ENCODE measurements around the gene REEP5. TPM values are rescaled to one million over a fixed set of nuclear protein-coding genes. Genes with fewer than 3 reads are reported as not detected.
"Not testable (repeated sequence)": the region's sequence is repeated elsewhere in the genome, so short reads cannot be mapped to it uniquely, and the experiment has no call there.

REEP5 gene
- total RNA-seq, 4 donors from 2014 or later: 25.5 to 60.8 (median 36.1) TPM

GRCh38 chr5:112960863-112961504 lies 39.0 kb upstream of the REEP5 start:
- Histone ChIP-seq H3K9me3 (no peaks in the 10 kb centered on the region), H3K4me3 (no peak overlapping the region), H3K27ac (no peak overlapping the region), H3K36me3 (no peaks in the 10 kb centered on the region), H3K4me1 (peaks cover 4 to 40% (median 20%) of the 10 kb centered on the region in 3 donors), H3K27me3 (peaks cover 0 to 5% (median 0%) of the 10 kb centered on the region in 4 donors)
- 84 to 92% methylated on average over 6 of the region's 6 CpGs for WGBS, 2 donors
- no peak for TF ChIP-seq POLR2A (IDR thresholded peaks at IDR 0.05)
- TF ChIP-seq, protein P1, sequence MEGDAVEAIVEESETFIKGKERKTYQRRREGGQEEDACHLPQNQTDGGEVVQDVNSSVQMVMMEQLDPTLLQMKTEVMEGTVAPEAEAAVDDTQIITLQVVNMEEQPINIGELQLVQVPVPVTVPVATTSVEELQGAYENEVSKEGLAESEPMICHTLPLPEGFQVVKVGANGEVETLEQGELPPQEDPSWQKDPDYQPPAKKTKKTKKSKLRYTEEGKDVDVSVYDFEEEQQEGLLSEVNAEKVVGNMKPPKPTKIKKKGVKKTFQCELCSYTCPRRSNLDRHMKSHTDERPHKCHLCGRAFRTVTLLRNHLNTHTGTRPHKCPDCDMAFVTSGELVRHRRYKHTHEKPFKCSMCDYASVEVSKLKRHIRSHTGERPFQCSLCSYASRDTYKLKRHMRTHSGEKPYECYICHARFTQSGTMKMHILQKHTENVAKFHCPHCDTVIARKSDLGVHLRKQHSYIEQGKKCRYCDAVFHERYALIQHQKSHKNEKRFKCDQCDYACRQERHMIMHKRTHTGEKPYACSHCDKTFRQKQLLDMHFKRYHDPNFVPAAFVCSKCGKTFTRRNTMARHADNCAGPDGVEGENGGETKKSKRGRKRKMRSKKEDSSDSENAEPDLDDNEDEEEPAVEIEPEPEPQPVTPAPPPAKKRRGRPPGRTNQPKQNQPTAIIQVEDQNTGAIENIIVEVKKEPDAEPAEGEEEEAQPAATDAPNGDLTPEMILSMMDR (IDR thresholded peaks at IDR 0.05): no peak
- intact Hi-C loops (cut with DNase I): no loop called here
- DNase-seq: no peak

DNA sequence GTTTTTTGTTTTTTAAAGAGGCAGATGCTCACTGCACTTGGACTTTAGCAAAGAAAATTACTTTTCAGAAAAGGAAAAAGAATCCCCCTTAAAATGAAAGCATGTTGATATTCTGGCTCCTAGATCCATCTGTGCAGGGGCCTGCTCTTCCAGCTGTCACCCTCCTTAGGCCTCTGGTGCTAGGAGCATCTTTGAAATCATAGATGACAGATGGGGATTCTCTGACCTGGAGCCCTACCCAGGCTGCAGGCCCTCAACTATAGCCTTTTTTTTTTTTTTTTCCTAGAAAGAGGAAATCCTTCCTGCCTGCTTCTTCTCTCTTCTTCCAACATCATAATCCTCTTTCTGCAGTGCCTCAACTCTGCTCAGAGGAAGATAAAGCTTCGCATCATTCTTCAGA lies 38.3 kb upstream of the REEP5 start:
- no peaks in the 10 kb centered on the region for H3K36me3 ChIP-seq
- 88 to 94% methylated on average over 1 of the region's 1 CpG for WGBS, 2 donors
- H3K4me3 ChIP-seq: no peak overlapping the region
- no peaks in the 10 kb centered on the region for H3K27me3 ChIP-seq
- TF ChIP-seq, protein P1 (IDR thresholded peaks at IDR 0.05): no peak
- TF ChIP-seq POLR2A (IDR thresholded peaks at IDR 0.05): no peak
- intact Hi-C loops (cut with DNase I): no loop called here
- no peaks in the 10 kb centered on the region for H3K9me3 ChIP-seq
- H3K27ac ChIP-seq: no peak overlapping the region
- DNase-seq: no peak
- peaks cover 4 to 40% (median 20%) of the 10 kb centered on the region in 3 donors for H3K4me1 ChIP-seq

GRCh38 chr5:112959872-112960271 lies 37.8 kb upstream of the REEP5 start:
- intact Hi-C loops (cut with DNase I); H3K4me3 ChIP-seq; H3K27ac ChIP-seq; H3K36me3 ChIP-seq; DNase-seq; H3K9me3 ChIP-seq; H3K27me3 ChIP-seq: not testable (repeated sequence)
- peaks cover 4 to 40% (median 20%) of the 10 kb centered on the region in 3 donors for H3K4me1 ChIP-seq
- WGBS, 2 donors: 57 to 68% methylated on average over 7 to 8 of the region's 8 CpGs

GRCh38 chr5:112958093-112959088 lies 36.4 kb upstream of the REEP5 start:
- intact Hi-C loops (cut with DNase I): no loop called here
- no peak for TF ChIP-seq POLR2A (IDR thresholded peaks at IDR 0.05)
- TF ChIP-seq, protein P1 (IDR thresholded peaks at IDR 0.05): no peak
- Histone ChIP-seq H3K4me1 (peaks cover 4 to 32% (median 20%) of the 10 kb centered on the region in 3 donors), H3K4me3 (no peak overlapping the region), H3K27ac (peak overlapping the region in 1 of 4 donors; percentile 57), H3K27me3 (no peaks in the 10 kb centered on the region), H3K9me3 (no peaks in the 10 kb centered on the region), H3K36me3 (no peaks in the 10 kb centered on the region)
- DNase-seq: no peak
- WGBS, 2 donors: 19 to 23% methylated on average over 5 of the region's 5 CpGs

- H3K4me3 ChIP-seq: no peak overlapping the region
- H3K36me3 ChIP-seq: no peaks in the 10 kb centered on the region
- peaks cover 4 to 31% (median 20%) of the 10 kb centered on the region in 3 donors for H3K4me1 ChIP-seq
- intact Hi-C loops (cut with DNase I): no loop called here
- DNase-seq: no peak
- TF ChIP-seq, protein P1 (IDR thresholded peaks at IDR 0.05): no peak
- no peak for TF ChIP-seq POLR2A (IDR thresholded peaks at IDR 0.05)
- H3K27me3 ChIP-seq: no peaks in the 10 kb centered on the region
- no peak overlapping the region for H3K27ac ChIP-seq
- 47 to 65% methylated on average over 2 of the region's 2 CpGs for WGBS, 2 donors
- no peaks in the 10 kb centered on the region for H3K9me3 ChIP-seq
These were observed 35.2 kb upstream of the REEP5 start for GRCh38 chr5:112957036-112957808.

All from esophagus squamous epithelium (tissue), 5 donors.